ENCODE measurements around the gene CLEC1A. TPM values are rescaled to one million over a fixed set of nuclear protein-coding genes. Genes with fewer than 3 reads are reported as not detected.

Gene CLEC1A
- total RNA-seq, 2 experiments from 2014 or later: not detected

DNA sequence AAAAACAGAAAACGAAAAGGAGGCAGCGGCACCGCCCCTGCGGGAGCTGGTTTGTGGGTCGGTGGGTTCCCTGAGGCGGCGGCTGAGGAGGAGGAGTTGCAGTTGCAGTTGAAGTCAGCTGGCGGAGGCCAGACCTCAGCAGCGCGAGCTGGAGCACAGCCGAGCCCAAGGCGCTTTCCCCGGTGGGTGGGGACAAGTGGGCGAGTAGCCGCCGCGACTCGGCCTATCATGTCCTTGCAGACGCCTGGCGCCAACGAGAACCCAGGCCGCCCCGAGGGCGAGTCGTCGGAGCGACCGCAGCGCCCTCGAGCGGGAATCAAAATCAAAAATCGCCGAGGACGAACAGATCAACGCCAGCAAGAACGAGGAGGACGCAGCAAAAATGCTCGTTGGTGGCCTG, 12.7 kb upstream of the CLEC1A start:
- H3K4me3 Mint-ChIP-seq: no peak overlapping the region
- H3K27me3 Mint-ChIP-seq: peaks cover 4% of the 10 kb centered on the region
- ATAC-seq (ENCODE audit: poor library complexity): no peak
- Histone ChIP-seq H3K27ac (ENCODE audit: low read depth in 1 of 2, low read length in 2 of 2) (no peak overlapping the region), H3K4me1 (ENCODE audit: insufficient read depth, low read length) (no peaks in the 10 kb centered on the region), H3K4me3 (ENCODE audit: low read length) (no peak overlapping the region), H3K9me3 (ENCODE audit: control insufficient read depth in 1 of 2, insufficient read depth in 1 of 2, low read length in 2 of 2) (peaks cover 0 to 7% of the 10 kb centered on the region in 2 experiments), H3K36me3 (ENCODE audit: insufficient read depth, low read length) (no peaks in the 10 kb centered on the region), H3K27me3 (ENCODE audit: control insufficient read depth in 1 of 2, insufficient read depth in 2 of 2, low read length in 2 of 2) (no peaks in the 10 kb centered on the region)
- no peak overlapping the region for H3K27ac Mint-ChIP-seq
- DNase-seq: no peak
- ChIA-PET CTCF (no interaction called here), POLR2A (no interaction called here)
- no peaks in the 10 kb centered on the region for H3K4me1 Mint-ChIP-seq (ENCODE audit: low read depth)
- H3K36me3 Mint-ChIP-seq (ENCODE audit: low read depth): no peaks in the 10 kb centered on the region
- intact Hi-C loops (cut with DNase I, micrococcal nuclease): no loop called here
- H3K9me3 Mint-ChIP-seq: peaks cover 3% of the 10 kb centered on the region
- TF ChIP-seq, protein P1, sequence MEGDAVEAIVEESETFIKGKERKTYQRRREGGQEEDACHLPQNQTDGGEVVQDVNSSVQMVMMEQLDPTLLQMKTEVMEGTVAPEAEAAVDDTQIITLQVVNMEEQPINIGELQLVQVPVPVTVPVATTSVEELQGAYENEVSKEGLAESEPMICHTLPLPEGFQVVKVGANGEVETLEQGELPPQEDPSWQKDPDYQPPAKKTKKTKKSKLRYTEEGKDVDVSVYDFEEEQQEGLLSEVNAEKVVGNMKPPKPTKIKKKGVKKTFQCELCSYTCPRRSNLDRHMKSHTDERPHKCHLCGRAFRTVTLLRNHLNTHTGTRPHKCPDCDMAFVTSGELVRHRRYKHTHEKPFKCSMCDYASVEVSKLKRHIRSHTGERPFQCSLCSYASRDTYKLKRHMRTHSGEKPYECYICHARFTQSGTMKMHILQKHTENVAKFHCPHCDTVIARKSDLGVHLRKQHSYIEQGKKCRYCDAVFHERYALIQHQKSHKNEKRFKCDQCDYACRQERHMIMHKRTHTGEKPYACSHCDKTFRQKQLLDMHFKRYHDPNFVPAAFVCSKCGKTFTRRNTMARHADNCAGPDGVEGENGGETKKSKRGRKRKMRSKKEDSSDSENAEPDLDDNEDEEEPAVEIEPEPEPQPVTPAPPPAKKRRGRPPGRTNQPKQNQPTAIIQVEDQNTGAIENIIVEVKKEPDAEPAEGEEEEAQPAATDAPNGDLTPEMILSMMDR (IDR thresholded peaks at IDR 0.05): no peak

DNA sequence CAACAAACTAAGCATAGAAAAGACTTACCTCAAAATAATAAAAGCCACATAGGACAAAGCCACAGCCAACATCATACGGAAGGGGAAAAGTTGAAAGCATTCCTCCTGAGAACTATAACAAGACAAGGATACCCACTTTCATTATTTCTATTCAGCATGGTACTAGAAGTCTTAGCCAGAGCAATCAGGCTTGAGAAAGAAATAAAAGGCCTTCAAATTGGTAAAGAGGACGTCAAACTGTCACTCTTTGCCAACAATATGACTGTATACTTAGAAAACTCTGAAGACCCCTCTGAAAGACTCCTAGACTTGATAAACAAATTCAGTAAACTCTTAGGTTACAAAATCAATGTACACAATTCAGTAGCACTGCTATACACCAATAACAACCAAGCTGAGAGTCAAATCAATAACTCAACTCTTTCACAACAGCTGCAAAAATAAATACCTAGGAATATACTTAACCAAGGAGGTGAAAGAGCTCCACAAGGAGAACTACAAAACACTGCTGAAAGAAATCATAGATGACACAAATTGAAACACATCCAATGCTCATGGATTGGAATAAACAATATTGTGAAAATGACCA, 11.6 kb upstream of the CLEC1A start:
- no peaks in the 10 kb centered on the region for H3K4me1 Mint-ChIP-seq (ENCODE audit: low read depth)

DNA sequence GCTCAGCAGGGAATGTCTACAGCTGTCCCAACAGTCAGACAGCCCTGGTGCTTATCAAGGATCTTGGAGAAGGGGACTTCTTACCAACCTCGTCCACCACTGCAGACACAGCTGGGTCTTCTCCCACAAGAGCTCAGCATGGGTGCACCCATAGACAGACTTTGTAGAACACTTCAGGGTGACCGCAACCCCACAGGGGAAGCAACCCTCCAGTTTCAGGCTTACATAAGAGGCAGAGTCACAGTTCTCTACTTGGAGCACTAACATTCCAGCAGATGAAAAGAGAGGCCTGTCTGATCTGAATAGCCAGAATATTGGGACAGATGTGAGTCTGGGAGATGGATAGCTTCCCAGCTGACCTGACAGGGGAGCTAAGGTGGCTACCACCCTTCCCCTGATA, 3.5 kb upstream of the CLEC1A start:
- Histone ChIP-seq H3K27ac (ENCODE audit: low read depth in 1 of 2, low read length in 2 of 2) (no peak overlapping the region), H3K4me1 (ENCODE audit: insufficient read depth, low read length) (no peaks in the 10 kb centered on the region), H3K4me3 (ENCODE audit: low read length) (no peak overlapping the region), H3K9me3 (ENCODE audit: control insufficient read depth in 1 of 2, insufficient read depth in 1 of 2, low read length in 2 of 2) (peaks cover 0 to 9% of the 10 kb centered on the region in 2 experiments), H3K36me3 (ENCODE audit: insufficient read depth, low read length) (no peaks in the 10 kb centered on the region), H3K27me3 (ENCODE audit: control insufficient read depth in 1 of 2, insufficient read depth in 2 of 2, low read length in 2 of 2) (no peaks in the 10 kb centered on the region)
- H3K4me3 Mint-ChIP-seq: no peak overlapping the region
- TF ChIP-seq, protein P1 (IDR thresholded peaks at IDR 0.05): no peak
- peaks cover 13% of the 10 kb centered on the region for H3K27me3 Mint-ChIP-seq
- no peak for ATAC-seq (ENCODE audit: poor library complexity)
- H3K9me3 Mint-ChIP-seq: peaks cover 6% of the 10 kb centered on the region
- ChIA-PET POLR2A (no interaction called here), CTCF (no interaction called here)
- no peaks in the 10 kb centered on the region for H3K36me3 Mint-ChIP-seq (ENCODE audit: low read depth)
- H3K4me1 Mint-ChIP-seq (ENCODE audit: low read depth): no peaks in the 10 kb centered on the region
- peak in 1 of 14 experiments; percentile 18 for DNase-seq
- H3K27ac Mint-ChIP-seq: no peak overlapping the region
- intact Hi-C loops (cut with DNase I, micrococcal nuclease): no loop called here

More for the DNA sequence above, 11.6 kb upstream of the CLEC1A start:
- H3K4me3 Mint-ChIP-seq: no peak overlapping the region
- H3K9me3 Mint-ChIP-seq: peaks cover 5% of the 10 kb centered on the region
- Histone ChIP-seq H3K27me3 (ENCODE audit: control insufficient read depth in 1 of 2, insufficient read depth in 2 of 2, low read length in 2 of 2) (no peaks in the 10 kb centered on the region), H3K27ac (ENCODE audit: low read depth in 1 of 2, low read length in 2 of 2) (no peak overlapping the region), H3K36me3 (ENCODE audit: insufficient read depth, low read length) (no peaks in the 10 kb centered on the region), H3K4me1 (ENCODE audit: insufficient read depth, low read length) (no peaks in the 10 kb centered on the region), H3K9me3 (ENCODE audit: control insufficient read depth in 1 of 2, insufficient read depth in 1 of 2, low read length in 2 of 2) (peaks cover 0 to 7% of the 10 kb centered on the region in 2 experiments), H3K4me3 (ENCODE audit: low read length) (no peak overlapping the region)
- DNase-seq: no peak
- ChIA-PET POLR2A (no interaction called here), CTCF (no interaction called here)
- no peak for ATAC-seq (ENCODE audit: poor library complexity)
- H3K27me3 Mint-ChIP-seq: peaks cover 4% of the 10 kb centered on the region
- H3K27ac Mint-ChIP-seq: no peak overlapping the region
- no peaks in the 10 kb centered on the region for H3K36me3 Mint-ChIP-seq (ENCODE audit: low read depth)
- intact Hi-C loops (cut with DNase I, micrococcal nuclease): no loop called here
- TF ChIP-seq, protein P1 (IDR thresholded peaks at IDR 0.05): no peak
